GM19438 (cell line): ENCODE measurements around the gene MEGF8.

Experiments used
- ATAC-seq: cut with Tn5 transposase; IDR thresholded peaks from one replicate; pipeline ENCODE4 v1.9.1; 2021; ENCODE audit warnings: low read depth; ENCODE audit not compliant: unreplicated experiment

Gene MEGF8

DNA sequence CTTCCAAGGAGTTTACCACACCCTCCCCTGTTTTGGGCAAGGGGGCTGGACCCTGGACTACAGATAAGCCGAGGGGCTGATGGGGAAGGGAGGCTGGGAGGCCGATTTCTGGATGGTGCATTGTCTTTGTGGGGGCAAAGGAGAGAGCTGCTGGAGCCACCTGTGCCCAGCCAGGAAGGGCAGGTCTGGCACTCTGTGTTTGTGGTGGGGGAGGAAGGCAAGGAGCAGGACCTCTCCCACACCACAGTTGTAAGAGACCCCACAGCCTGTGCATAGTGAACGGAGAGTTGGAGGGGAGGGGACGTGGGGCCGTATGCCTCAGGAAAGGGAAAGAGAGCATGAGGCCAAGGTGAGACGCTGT lies 39.5 kb upstream of the MEGF8 start:
- ATAC-seq: no peak

GRCh38 chr19:42286349-42287016 lies 39.0 kb upstream of the MEGF8 start:
- no peak for ATAC-seq

DNA sequence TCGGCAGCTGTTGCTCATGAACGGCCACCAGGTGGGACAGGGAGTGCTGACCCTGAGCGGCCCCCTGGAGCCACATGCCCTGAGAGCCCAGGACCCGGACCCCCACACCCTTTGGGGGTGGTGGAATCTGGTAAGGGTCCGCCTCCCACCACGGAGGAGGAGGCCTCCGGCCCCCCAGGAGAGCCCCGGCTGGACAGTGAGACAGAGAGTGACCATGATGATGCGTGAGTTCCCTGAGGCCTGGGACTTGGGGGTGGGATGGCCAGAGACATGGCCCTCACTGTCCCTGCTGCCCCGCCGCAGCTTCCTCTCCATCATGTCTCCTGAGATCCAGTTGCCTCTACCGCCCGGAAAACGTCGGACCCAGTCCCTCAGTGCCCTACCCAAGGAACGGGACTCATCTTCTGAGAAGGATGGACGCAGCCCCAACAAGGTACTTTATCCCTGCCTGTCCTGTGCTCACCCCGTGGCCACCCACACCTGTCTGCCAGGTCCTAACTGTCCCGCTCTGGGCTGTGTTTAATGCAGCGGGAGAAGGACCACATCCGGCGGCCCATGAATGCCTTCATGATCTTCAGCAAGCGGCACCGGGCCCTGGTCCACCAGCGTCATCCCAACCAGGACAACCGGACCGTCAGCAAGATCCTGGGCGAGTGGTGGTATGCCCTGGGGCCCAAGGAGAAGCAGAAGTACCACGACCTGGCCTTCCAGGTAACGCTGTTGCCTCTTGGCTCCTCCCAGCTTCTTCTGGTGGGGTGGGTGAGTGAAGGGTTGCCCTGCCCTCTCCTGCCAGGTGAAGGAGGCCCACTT lies 38.2 kb upstream of the MEGF8 start:
- no peak for ATAC-seq

GRCh38 chr19:42287827-42288107 lies 37.7 kb upstream of the MEGF8 start:
- ATAC-seq: no peak

- no peak for ATAC-seq
These were observed 37.0 kb upstream of the MEGF8 start for GRCh38 chr19:42288387-42288786.

DNA sequence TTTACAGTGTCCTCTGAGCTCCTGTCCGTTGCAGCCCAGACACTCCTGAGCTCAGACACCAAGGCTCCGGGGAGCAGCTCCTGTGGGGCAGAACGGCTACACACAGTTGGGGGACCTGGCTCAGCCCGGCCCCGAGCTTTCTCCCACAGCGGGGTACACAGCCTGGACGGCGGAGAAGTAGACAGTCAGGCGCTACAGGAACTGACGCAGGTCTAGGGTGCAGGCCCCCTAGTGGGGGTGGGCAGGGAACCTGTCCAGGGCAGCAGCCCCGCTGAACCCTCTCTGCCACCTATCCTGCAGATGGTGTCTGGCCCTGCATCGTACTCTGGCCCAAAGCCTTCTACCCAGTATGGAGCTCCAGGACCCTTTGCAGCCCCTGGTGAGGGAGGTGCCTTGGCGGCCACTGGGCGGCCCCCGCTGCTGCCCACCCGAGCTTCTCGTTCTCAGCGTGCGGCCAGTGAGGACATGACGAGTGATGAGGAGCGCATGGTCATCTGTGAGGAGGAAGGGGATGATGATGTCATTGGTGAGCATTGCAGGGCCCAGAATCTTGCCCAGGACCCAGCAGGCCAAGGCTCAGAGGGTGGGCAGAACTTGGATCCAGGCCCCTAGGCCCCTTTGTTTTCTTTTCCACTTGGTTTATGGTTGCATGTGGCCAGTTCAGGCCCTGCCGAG lies 36.4 kb upstream of the MEGF8 start:
- no peak for ATAC-seq

GRCh38 chr19:42289556-42290041 lies 35.8 kb upstream of the MEGF8 start:
- no peak for ATAC-seq

DNA sequence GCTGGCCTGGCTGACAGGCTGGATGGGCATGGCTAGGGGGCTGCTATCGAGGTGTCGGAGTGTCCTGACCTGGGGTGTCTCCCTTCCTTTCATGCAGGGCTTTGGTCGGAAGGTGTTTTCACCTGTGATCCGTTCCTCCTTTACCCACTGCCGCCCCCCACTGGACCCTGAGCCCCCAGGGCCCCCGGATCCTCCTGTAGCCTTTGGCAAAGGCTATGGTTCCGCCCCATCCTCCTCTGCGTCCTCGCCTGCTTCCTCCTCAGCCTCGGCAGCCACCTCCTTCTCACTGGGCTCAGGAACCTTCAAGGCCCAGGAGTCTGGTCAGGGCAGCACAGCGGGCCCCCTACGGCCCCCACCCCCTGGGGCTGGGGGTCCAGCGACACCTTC lies 35.3 kb upstream of the MEGF8 start:
- no peak for ATAC-seq

- no peak for ATAC-seq
These were observed 34.7 kb upstream of the MEGF8 start for GRCh38 chr19:42290523-42291434.

DNA sequence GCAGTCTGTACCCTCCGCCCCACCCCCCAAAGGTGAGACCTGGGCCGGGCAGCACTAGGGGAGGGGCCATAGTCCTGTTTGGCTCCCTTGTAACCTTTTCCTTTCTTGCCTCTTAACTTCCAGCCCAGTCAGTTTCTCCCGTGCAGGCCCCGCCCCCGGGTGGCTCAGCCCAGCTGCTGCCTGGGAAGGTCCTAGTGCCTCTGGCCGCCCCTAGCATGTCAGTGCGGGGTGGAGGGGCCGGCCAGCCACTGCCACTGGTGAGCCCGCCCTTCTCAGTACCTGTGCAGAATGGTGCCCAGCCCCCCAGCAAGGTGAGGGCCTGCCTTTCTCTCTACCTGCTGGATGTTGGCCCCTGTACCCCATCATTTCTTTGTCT lies 34.0 kb upstream of the MEGF8 start:
- ATAC-seq: no peak

DNA sequence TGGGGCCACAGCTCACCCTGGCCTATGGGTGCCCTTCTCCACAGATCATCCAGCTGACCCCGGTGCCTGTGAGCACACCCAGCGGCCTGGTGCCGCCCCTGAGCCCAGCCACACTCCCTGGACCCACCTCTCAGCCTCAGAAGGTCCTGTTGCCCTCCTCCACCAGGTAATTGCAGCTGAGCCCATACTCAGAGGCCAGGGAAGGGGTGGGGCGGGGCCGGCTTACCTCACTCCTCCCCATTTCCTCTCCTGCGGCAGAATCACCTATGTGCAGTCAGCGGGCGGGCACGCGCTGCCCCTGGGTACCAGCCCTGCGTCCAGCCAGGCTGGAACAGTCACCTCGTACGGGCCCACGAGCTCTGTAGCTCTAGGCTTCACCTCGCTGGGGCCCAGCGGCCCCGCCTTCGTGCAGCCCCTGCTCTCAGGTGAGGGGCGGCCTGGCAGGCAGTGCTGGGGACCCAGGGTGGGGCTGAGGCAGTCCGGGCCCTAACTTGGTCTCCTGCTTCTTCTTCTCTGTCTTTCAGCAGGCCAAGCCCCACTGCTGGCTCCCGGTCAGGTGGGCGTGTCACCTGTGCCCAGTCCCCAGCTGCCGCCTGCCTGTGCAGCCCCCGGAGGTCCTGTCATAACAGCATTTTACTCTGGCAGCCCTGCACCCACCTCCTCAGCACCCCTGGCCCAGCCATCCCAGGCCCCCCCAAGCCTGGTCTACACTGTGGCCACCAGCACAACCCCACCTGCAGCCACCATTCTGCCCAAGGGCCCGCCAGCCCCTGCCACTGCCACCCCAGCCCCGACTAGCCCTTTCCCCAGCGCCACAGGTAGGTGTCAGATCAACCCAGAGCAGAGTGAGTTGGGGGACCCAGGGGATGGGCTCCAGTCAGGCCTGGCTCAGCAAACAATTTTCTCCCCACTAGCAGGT lies 33.1 kb upstream of the MEGF8 start:
- no peak for ATAC-seq

DNA sequence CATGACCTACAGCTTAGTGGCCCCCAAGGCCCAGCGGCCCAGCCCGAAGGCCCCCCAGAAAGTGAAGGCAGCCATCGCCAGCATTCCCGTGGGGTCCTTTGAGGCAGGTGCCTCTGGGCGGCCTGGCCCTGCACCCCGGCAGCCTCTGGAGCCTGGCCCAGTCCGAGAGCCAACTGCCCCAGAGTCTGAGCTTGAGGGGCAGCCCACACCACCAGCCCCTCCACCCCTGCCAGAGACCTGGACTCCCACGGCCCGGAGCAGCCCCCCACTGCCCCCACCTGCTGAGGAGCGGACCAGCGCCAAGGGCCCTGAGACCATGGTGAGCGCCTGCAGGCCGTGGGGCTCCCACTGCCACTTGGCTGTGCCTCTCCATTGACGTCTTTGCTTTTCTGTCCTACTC lies 32.5 kb upstream of the MEGF8 start:
- no peak for ATAC-seq

- no peak for ATAC-seq
These were observed 31.9 kb upstream of the MEGF8 start for GRCh38 chr19:42293540-42293939.

DNA sequence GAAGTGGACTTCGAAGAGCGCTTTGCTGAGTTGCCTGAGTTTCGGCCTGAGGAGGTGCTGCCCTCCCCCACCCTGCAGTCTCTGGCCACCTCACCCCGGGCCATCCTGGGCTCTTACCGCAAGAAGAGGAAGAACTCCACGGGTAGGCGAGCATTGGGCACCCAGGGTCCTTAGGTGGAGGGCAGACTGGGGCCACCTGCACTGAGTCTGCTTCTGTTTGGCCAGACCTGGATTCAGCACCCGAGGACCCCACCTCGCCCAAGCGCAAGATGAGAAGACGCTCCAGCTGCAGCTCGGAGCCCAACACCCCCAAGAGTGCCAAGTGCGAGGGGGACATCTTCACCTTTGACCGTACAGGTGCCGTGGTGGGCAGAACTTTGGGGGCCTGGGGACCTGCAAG lies 31.5 kb upstream of the MEGF8 start:
- ATAC-seq: no peak

- ATAC-seq: no peak
These were observed 30.8 kb upstream of the MEGF8 start for GRCh38 chr19:42294471-42295137.

DNA sequence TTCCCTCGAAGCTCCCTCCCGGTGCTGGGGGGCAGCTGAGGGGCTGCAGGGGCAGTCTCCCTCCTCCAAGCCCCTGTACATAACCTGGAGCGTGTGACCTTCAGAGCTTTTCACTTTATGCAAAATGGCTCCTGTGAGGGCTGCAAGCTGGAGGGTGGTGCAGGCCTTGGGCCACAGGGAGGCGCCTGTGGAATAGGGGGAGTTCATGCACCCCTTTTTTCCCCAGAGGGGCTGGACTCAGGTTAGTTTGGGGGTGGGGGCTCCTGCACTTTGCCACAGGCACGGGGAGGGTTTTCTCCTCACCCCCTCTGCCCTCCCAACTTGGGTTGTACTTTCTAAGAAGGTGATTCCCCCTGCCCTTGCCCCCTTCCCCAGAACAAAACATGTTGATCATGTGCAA lies 30.1 kb upstream of the MEGF8 start:
- no peak for ATAC-seq

GRCh38 chr19:42295831-42296525 lies 29.5 kb upstream of the MEGF8 start:
- ATAC-seq: no peak

GRCh38 chr19:42297039-42297438 lies 28.4 kb upstream of the MEGF8 start:
- no peak for ATAC-seq
